Transverse colon (tissue), 4 donors: ENCODE measurements around the gene TARS1. TPM values are rescaled to one million over a fixed set of nuclear protein-coding genes. Genes with fewer than 3 reads are reported as not detected.
A peak's percentile ranks its signal among the peaks of the same experiment; 100 is the strongest.

ENCODE experiments used
- DNase-seq: peaks from one replicate; pipeline ENCODE4 v3.0.0-alpha.2; 2019
- H3K27ac ChIP-seq, 4 donors: fragments of 200-600 bp; sonication (generic); 2 replicates each; pipeline ENCODE4 v1.5.1; 2016 to 2018; ENCODE audit warnings: inconsistent platforms in 4 of 4
- H3K27me3 ChIP-seq: fragments of 200-600 bp; sonication (generic); 2 replicates; pipeline ENCODE4 v1.5.1; 2017; ENCODE audit warnings: inconsistent platforms
- H3K36me3 ChIP-seq, 4 donors: fragments of 200-600 bp; sonication (generic); 2 replicates each; pipeline ENCODE4 v1.5.1; 2017 to 2019; ENCODE audit warnings: inconsistent platforms in 4 of 4
- H3K4me1 ChIP-seq, 4 donors: fragments of 200-600 bp; sonication (generic); 2 replicates each; pipeline ENCODE4 v1.5.1; 2017 to 2020; ENCODE audit warnings: inconsistent platforms in 4 of 4
- H3K4me3 ChIP-seq, 4 donors: fragments of 200-600 bp; sonication (generic); 1 replicate in 1 of 4; 2 replicates in 3 of 4; pipeline versions ENCODE4 v1.5.1 to v1.6.1; 2017 to 2019; ENCODE audit warnings: inconsistent platforms in 4 of 4
- H3K9me3 ChIP-seq, 2 donors: fragments of 200-600 bp; sonication (generic); 2 replicates each; pipeline ENCODE4 v1.5.1; 2017 to 2019; ENCODE audit warnings: inconsistent platforms in 2 of 2
- CTCF ChIP-seq, 5 experiments: fragments of 200-600 bp in 3 of 5; fragments of 450-650 bp in 2 of 5; sonication (generic) in 3 of 5; IDR thresholded peaks; 1 replicate in 2 of 5; 2 replicates in 3 of 5; pipeline ENCODE4 v1.5.1; 2016 to 2017; ENCODE audit warnings: antibody characterized with exemption in 5 of 5, inconsistent platforms in 3 of 5, mild to moderate bottlenecking in 2 of 5, moderate library complexity in 1 of 5
- EP300 ChIP-seq: sonication (generic); formaldehyde crosslinking; IDR thresholded peaks from one replicate; pipeline ENCODE4 v1.6.1; 2017; ENCODE audit warnings: antibody characterized with exemption, low read depth
- POLR2A ChIP-seq: fragments of 450-650 bp; IDR thresholded peaks from one replicate; pipeline ENCODE4 v1.6.1; 2016; ENCODE audit warnings: antibody characterized with exemption, mild to moderate bottlenecking, moderate library complexity
- POLR2AphosphoS5 ChIP-seq, 3 donors: sonication (generic); formaldehyde crosslinking; IDR thresholded peaks; one replicate each; pipeline ENCODE4 v1.6.1; 2016; ENCODE audit warnings: antibody characterized with exemption in 3 of 3
- WGBS, 2 donors: methylation state at CpG; one replicate each; pipeline ENCODE4 v1.1.5; 2018; ENCODE audit warnings: low coverage in 1 of 2; 5-methylcytosine and 5-hydroxymethylcytosine counted together
- in situ Hi-C, 4 donors: fragments of 200-750 bp; cut with MboI; loops; one replicate each; pipeline versions ENCODE4 v1.15.0 to v1.15.1; 2017; ENCODE audit warnings: low sequenced_read_pairs in 3 of 4, low pct_ligation_motif_present in 1 of 4, low pct_unique_long_range_greater_than_20kb in 1 of 4
- intact Hi-C: fragments of 100-400 bp; cut with DNase I; formaldehyde crosslinking; loops from one replicate; pipeline ENCODE4 v1.15.1; 2023; ENCODE audit warnings: low total_unique reads
- total RNA-seq, 4 donors: library from RNA; depleted of rRNA; stranded (reverse); fragments of >200 nt; gene quantifications; one replicate each; pipeline ENCODE4 v1.1.0, GENCODE V29; 2016

The TARS1 gene
- total RNA-seq, 4 donors from 2014 or later = 30.1 to 155 (median 92.1) TPM

DNA sequence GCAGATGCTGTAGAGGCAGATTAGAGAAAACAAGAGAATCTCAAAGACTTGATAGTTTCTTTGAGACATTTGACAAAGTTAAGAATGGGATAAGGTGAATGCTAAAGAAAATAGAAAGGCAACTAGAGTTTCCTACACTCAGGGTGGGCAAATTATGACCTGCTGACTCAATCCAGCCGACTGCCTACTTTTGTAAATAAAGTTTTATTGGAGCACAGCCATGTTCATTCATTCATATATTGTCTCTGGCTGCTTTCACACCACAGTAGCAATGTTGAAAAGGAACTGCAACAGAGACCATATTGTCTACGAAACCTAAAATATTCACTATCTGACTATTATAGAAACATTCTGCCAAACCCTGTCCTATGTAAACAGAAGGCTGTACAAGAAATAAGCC, 37.6 kb upstream of the TARS1 start:
- no peak for DNase-seq
- Histone ChIP-seq H3K27me3 (no peaks in the 10 kb centered on the region), H3K27ac (no peak overlapping the region), H3K36me3 (no peaks in the 10 kb centered on the region), H3K9me3 (no peaks in the 10 kb centered on the region), H3K4me3 (no peak overlapping the region), H3K4me1 (no peaks in the 10 kb centered on the region)
- WGBS, 2 donors = 6 to 40% methylated on average over 2 of the region's 2 CpGs
- in situ Hi-C loops = loop anchor here in 3 of 4 donors (25.0 kb wide), 1 partner anchor 691 kb away; the partner anchor contains the start of gene NPR3 (in 3 of the 3)
- intact Hi-C loops = loop anchor here (10.0 kb wide), 1 partner anchor 688 kb away; the partner anchor contains the start of gene NPR3
- TF ChIP-seq EP300 (no peak), CTCF (IDR thresholded peaks at IDR 0.05) (no peak), POLR2A (no peak)

DNA sequence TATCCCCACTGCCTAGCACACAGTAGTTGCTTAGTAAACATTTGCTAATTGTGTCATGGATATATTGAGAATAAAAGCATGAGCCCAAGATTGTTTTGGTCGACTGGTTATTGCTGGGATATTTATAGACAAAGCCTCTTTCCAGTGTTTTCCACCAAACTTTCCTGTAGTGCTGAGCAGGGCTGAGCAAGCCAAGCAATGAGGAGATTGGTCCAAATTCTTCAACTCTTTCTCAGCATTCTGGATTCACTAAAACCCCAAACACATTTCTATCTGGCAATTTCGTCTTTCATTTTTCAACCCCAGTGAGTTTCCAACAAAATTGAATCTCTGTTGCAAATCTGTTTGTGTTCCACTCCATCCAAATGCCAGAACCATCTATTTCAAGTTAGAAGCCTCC, 31.9 kb upstream of the TARS1 start:
- no peaks in the 10 kb centered on the region for H3K4me1 ChIP-seq
- no peak for DNase-seq
- H3K9me3 ChIP-seq = no peaks in the 10 kb centered on the region
- H3K27ac ChIP-seq = peak overlapping the region; percentile 10 to 82 (median 57)
- no peaks in the 10 kb centered on the region for H3K27me3 ChIP-seq
- H3K4me3 ChIP-seq = no peak overlapping the region
- no peak for TF ChIP-seq EP300
- TF ChIP-seq POLR2A = no peak
- no peak for TF ChIP-seq CTCF (IDR thresholded peaks at IDR 0.05)
- TF ChIP-seq POLR2AphosphoS5 (IDR thresholded peaks at IDR 0.05) = no peak
- no peaks in the 10 kb centered on the region for H3K36me3 ChIP-seq
- intact Hi-C loops = loop anchor here (10.0 kb wide), 1 partner anchor 694 kb away; the partner anchor contains the start of gene NPR3
- WGBS, 2 donors = 64 to 66% methylated on average over 1 to 2 of the region's 2 CpGs
- in situ Hi-C loops = loop anchor here in 3 of 4 donors (25.0 kb wide), 1 partner anchor 697 kb away; the partner anchor contains the start of gene NPR3 (in 3 of the 3)

GRCh38 chr5:33409435-33410170, 31.2 kb upstream of the TARS1 start:
- intact Hi-C loops = loop anchor here (10.0 kb wide), 2 partner anchors 175 to 695 kb away; partner anchors contain the start of gene NPR3
- Histone ChIP-seq H3K9me3 (no peaks in the 10 kb centered on the region), H3K4me3 (no peak overlapping the region), H3K4me1 (no peaks in the 10 kb centered on the region), H3K27ac (peak overlapping the region; percentile 10 to 82 (median 57)), H3K27me3 (no peaks in the 10 kb centered on the region), H3K36me3 (no peaks in the 10 kb centered on the region)
- TF ChIP-seq EP300 (peak; percentile 44), POLR2AphosphoS5 (IDR thresholded peaks at IDR 0.05) (peak; percentile 82 to 95 (median 88)), CTCF (IDR thresholded peaks at IDR 0.05) (no peak), POLR2A (no peak)
- 64 to 72% methylated on average over 4 to 7 of the region's 7 CpGs for whole genome bisulfite sequencing, 2 donors
- DNase-seq = peak; percentile 57
- in situ Hi-C loops = loop anchor here in 3 of 4 donors (25.0 kb wide), 1 partner anchor 697 kb away; the partner anchor contains the start of gene NPR3 (in 3 of the 3)

- 29 to 40% methylated on average over 1 of the region's 1 CpG for WGBS, 2 donors
- no peak for DNase-seq
Measured at GRCh38 chr5:33410221-33410620, 30.5 kb upstream of the TARS1 start.

More at GRCh38 chr5:33410221-33410620, 30.5 kb upstream of the TARS1 start:
- TF ChIP-seq POLR2AphosphoS5 (IDR thresholded peaks at IDR 0.05) (peak in 2 of 3 donors; percentile 35 to 68), POLR2A (no peak)
- intact Hi-C loops (loop anchor here (10.0 kb wide), 1 partner anchor 175 kb away; no protein-coding TSS in a partner anchor), in situ Hi-C loops (loop anchor here in 3 of 4 donors (25.0 kb wide), 1 partner anchor 698 kb away; the partner anchor contains the start of gene NPR3 (in 3 of the 3))
- Histone ChIP-seq H3K9me3 (no peaks in the 10 kb centered on the region), H3K4me3 (no peak overlapping the region), H3K4me1 (no peaks in the 10 kb centered on the region), H3K27me3 (no peaks in the 10 kb centered on the region), H3K27ac (peak overlapping the region; percentile 10 to 82 (median 57)), H3K36me3 (no peaks in the 10 kb centered on the region)
